GM18520 (cell line): Measurements from ENCODE around the gene SLC27A1.
"Not testable (repeated sequence)": the region's sequence is repeated elsewhere in the genome, so short reads cannot be mapped to it uniquely, and the experiment has no call there.

Experiments used
- ATAC-seq: cut with Tn5 transposase; IDR thresholded peaks from one replicate; pipeline ENCODE4 v1.9.1; 2021; ENCODE audit not compliant: unreplicated experiment

Gene SLC27A1

DNA sequence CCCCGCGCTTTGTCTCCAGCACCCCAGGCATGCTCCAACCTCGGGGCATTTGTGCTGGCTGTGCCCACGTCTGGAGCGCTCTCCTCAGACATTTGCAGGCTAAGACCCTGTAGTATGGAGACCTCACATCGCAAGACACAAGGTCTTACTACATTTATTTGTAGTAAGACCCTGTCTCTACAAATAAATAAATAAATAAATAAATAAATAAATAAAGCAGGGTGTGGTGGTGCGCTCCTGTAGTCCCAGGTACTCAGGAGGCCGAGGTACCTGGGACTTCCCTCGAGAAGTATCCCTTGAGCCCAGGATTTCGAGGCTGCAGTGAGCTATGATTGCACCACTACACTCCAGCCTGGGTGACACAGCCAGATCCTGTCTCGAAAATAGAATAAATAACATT lies 14.2 kb upstream of the SLC27A1 start:
- ATAC-seq: no peak

DNA sequence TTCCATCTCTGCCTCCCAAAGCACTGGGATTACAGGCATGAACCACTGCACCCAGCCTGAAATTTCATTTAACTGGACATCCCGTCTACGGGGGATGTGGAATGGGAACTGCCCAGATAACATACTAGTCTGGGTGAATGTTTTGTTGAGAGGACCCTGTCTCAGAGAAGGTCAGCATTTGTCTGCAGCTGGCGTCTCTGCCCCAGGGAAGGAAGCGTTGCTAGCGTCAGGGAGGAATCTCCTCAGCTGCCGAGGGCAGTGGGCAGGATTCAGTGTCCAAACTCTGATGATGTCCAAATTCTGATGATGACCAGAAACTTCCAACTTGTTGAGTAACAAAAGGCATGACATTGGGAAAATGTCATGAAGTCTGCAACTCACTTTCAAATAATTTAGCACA lies 12.7 kb upstream of the SLC27A1 start:
- no peak for ATAC-seq

DNA sequence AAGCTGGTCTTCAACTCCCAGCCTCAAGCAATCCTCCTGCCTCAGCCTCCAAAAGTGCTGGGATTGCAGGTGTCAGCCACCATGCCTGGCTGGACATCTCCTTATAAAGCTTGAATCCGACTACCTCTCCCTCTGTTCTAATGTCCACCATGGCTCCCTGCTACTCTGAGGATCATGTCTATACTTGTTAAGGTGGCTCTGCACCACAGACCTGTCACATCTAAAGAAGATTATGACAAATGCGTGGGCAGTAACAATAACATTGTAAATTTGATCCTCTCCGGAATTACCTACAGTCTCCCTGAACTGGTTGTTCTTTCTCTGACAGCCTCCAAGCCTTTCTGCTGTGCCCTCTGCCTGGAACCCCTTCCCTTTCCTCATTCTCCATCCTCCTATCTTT lies 11.4 kb upstream of the SLC27A1 start:
- ATAC-seq: no peak

DNA sequence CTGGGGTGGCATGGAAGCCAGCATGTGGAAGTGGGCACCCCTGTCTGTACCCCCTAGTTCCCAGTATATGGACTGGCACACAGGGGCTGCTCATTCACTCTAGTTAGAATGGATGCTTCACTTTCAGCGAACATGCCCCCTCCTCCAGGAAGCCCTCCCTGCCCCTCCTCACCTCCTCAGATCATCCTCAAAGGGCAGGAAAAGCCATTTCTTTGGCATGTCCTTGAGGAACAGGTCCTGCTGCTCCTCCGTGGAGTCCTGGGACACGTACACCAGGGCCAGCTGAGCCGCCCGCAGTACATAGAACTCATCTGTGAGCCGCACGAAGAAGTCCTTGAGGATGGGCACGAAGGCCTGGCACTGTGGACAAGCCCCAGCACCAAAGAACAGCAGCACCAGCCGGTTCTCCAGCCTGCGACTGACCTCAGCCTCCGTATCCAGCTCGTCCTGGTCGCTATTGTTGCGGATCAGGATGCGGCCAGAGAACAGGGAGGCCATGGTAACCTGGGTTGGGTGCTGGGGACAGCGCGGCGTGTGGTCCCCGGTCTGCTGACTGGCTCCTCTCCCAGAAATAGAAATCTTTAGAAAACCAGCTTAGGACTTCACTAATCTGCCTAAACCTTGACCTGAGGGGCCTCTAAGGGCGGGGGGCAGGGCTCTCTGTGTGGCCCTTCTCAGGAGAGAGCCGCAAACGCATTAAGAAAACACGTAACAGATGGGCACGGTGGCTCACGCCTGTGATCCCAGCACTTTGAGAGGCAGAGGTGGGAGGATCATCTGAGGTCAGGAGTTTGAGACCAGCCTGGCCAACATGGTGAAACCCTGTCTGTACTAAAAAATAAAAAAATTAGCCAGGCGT lies 9.7 kb upstream of the SLC27A1 start, which contains the start of gene NXNL1:
Gene NXNL1 (minus strand): TSS at position 555 of the 859 bp plus-strand sequence. CDS start 57 bp downstream, at position 498.
- no peak for ATAC-seq

DNA sequence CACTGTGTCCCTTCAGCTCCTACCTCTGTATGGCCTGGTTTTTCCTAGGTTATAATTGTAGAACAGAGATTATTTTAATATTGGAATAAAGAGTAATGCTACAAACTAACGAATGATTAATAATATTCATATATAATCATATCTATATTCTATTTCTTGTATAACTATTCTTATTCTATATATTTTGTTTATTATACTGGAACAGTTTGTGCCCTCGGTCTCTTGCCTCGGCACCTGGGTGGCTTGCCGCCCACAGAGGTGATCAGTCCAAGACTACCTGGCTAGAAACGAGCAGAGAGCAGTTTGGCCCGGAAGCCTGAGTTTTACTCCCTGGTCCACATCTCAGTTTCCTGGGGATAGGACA lies 3.9 kb upstream of the SLC27A1 start:
- no peak for ATAC-seq

DNA sequence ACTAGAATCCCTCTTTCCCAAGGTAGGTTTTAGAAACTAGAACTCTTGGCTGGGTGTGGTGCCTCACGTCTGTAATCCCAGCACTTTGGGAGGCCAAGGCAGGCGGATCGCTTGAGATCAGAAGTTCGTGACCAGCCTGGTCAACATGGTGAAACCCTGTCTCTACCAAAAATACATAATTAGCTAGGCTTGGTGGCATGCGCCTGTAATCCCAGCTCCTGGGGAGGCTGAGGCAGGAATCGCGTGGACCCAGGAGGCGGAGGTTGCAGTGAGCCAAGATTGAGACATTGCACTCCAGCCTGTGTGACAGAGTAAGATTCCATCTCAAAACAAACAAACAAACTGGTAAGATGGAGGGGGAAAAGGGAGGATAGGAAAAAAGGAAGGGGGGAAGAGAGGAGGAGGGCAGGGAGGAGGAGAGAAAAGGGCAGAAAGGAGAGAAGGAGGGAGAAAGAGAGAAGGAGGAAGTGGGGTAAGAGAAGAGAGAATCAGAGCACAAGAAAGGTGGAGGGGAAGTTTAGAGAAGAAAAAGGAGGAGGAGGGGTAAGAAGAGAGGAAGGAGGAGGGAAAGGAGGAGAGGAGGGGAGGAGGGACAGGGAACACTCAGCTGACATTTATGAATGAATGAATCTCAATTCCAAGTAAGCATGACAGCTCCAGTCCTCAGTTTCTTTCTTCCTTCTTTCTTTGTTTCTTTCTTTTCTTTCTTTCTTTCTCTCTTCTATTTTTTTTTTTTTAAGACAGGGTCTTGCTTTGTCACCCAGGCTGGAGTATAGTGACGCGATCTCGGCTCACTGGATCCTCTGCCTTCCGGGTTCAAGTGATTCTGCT lies 2.6 kb upstream of the SLC27A1 start:
- no peak for ATAC-seq

DNA sequence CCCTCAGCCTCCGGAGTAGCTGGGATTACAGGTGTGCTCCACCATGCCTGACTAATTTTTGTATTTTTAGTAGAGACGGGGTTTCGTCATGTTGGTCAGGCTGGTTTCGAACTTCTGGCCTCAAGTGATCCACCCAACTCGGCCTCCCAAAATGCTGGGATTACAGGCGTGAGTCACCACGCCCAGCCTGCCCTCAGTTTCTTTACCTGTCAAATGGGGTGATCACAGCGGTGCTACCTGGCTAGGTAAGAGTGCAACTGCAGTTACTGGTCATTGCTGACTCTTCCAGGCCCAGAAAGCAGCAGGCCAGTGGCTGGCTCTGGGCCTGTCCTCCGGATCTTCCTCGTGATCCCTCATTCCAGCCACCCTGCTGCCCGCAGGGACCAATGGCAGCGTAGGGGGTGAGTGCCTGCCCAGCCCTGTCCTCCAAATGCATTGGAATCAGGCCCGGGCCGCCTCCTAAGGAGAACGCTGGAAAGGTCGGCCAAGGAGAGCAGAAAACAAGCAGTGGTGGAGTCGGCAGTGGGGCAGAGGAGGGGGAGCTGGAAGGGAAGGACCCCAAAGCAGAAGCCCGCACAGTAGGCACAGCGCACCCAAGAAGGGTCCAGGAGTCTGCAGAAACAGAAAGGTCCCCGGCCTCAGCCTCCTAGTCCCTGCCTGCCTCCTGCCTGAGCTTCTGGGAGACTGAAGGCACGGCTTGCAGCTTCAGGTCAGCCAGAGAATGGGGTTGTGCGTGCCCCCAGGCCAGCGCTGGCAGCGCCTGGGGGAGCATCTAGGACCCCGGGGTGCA lies 1.8 kb upstream of the SLC27A1 start:
- ATAC-seq: no peak

DNA sequence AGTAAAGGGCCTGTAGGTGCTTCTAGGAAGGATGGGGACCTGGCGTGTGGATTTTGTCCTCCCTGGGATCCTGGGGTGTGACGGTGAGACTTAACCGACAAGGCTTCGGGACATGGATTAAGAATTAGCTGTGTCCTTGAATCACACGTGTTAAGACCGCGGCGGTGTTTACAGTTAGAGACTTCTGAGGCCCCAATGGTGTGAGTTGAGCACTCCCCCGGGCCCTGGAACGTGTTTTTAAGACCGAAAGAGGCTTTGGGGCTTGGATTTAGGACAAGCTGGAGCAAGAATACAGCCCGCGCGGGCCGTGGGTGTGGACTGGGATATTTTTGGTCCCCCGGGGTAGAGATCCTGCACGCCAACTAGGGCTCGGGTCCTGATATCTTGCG lies 1.2 kb upstream of the SLC27A1 start:
- no peak for ATAC-seq

DNA sequence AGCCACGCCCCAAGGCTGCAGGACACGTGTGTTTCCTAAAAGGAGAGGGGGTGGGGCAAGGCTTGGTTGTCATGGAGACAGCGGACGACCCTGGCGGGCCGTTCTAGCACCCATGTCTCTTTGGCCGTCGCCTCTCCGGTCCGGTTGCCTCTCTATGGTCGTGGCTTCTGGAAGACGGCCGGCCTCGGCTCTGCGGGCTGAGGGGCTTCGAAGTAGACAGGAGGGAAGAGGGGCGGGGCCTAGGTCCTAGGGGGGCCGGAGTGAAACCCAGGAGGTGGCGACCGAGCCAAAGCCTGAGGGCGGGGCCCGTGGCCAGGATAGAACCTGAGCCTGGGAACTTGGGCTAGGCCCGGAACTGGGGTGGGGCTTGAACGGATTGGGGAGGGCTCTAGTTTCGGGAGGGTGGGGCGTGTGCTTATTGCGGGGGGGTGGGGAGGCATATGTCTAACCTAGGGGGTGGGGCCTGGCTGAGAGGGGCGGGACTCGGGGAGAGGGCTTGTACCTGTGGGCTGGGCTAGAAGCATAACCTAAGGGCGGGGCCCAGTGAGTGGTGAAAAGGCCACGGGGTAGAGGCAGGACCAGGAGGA lies 750 bp upstream of the SLC27A1 start:
- ATAC-seq: peak; percentile 36

DNA sequence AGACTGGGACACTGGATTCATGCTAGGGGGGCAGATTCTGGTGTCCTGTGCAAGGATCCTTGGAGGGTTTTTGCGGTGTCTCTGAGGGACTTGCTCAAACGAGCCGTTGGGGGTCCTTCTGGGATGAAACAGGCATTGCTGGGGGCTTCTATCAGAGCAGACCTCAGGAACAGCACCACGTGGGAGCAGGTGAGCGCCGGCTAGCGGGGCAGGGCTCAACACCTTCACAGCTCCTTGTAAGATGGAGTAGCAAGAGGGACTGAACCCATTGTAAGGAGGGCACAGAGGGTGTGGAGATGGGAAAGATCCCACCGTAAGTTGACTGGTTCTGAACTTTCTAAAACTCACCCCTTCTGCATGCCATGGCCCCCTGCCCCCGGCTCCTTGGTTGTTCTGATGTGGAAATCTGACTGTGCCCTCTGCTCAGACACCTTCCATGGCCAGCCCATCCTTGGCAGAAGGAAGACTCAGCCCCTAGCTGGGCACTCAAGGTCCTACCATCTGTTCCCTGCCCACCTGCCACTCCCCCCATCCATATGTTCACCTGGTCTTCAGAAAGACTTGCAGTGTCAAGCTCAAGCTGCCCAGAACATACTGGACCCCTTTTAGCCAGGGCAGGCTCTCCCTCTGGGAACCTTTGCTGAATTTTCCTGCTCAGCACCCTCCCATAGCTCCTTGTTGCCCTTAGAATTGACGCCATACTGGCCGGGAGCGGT lies 1.2 kb downstream of the SLC27A1 start:
- no peak for ATAC-seq

DNA sequence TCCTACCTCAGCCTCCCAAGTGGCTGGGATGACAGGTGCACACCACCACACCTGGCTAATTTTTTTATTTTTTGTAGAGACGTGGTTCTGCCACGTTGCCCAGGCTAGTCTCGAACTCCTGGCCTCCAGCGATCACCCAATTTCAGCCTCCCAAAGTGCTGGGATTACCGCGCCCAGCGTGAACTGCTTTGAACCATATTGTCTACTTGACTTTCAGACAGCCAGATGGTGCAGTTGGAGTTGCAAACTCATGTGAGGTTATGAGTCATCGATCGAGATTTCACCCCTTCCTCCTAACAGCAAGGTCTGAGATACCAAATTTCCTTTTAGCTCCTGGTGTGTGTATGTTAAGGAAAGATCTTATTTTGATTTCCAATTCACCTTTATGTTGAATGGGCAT lies 2.7 kb downstream of the SLC27A1 start:
- ATAC-seq: no peak

DNA sequence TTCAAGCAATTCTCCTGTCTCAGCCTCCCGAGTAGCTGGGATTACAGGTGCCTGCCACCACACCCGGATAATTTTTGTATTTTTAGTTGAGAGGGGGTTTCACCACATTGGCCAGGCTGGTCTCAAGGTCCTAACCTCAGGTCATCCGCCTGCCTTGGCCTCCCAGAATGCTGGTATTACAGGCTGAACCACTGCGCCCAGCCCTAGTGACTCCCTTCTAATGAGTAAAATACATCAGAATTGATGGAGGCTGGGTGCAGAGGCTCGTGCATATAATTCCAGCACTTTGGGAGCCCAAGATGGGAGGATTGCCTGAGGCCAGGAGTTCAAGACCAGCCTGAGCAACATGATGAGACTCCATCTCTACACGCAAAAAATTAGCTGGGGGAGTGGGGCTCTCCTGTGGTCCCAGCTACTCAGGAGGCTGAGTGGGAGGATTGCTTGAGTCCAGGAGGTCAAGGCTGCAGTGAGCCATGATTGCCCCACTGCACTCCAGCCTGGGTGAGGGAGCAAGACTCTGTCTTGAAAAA lies 4.8 kb downstream of the SLC27A1 start:
- ATAC-seq: not testable (repeated sequence)

DNA sequence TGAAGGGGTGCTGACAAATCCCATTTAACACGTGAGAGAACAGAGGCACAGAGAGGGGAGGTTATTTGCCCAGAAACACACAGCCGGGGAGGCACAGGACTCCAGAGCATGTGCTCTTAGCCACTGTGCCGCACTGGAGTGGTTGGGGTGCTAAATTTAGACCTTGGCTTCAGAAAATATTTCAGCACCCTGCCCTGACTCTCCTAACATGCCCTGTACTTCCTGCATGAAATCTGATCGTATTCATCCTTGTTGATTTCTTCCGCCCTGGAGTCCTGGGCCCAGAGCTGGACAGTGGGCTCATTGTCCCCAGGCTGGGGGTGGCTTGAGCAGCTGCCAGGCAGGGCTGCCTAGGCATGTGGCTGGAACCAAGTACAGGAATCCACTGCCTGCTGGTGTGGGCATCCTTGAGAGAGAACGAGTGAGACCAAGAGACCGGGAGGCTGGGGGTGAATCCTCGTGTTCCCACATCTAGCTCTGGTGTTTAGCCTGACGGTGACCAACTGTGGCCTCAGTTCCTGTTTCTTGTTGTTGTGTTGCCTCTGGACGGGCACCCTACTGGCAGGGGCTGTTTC lies 5.3 kb downstream of the SLC27A1 start:
- ATAC-seq: no peak

DNA sequence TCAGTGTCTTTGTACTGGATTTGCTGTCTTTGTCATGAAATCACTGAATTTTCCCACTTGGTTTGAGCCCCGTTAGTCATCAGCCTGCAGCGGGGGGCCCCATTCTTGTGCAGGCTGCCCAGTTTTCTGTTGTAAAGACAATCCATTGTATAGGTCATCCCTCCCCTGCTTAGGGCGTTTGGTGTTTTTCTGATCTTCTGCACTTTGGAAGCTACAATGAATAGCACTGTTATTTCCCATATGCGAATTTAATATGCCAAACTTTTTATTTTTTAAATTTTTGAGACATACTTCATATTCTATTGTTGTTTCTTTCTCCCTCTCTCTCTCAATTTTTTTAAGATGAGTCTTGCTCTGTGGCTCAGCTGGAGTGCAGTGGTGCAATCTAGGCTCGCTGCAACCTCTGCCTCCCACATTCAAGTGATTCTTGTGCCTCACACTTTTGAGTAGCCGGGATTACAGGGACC lies 9.0 kb downstream of the SLC27A1 start:
- no peak for ATAC-seq

DNA sequence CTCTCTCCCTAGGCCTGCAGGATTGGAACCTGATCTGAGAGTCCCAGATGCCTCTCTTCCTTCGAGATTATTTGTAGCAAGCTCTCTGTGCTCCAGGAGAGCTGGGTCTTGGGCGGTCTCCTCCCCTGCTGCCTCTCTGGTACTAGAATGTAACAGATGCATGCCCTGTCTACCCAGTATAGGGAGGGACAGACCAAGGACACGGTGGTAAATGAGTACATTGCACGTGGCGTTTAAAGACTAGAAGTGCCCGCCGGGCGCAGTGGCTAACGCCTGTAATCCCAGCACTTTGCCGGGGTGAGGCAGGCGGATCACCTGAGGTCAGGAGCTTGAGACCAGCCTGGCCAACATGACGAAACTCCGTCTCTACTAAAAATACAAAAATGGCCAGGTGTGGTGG lies 11.7 kb downstream of the SLC27A1 start:
- no peak for ATAC-seq

DNA sequence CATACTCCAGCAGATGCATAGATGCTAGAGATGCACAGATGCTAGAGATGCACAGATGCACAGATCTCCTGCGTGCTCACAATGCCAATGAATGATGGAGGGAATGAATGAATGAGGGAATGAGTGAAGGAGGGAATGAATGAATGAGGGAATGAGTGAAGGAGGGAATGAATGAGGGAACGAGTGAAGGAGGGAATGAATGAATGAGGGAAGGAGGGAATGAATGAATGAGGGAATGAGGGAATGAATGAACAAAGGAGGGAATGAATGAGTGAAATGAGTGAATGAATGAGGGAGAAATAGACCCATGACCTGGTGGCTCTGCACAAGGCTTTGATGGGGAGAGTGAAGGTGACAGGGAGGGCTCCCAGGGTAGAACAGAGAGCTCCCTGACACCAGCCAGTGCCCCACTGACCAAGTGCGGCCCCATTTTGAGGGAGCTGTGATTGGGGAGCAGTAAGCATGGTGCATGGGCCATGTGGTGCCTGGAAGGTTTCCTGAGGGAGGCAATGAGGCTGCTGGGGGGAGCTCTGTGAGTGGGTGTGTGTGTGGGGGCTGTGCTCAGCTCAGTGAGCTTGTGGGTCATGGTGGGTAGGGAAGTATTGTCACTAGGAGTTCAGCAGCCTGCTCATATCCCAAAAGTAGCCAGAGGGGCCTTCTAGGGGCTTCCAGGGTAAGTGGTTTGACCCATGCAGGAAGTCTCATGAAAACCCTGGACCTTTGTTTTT lies 12.7 kb downstream of the SLC27A1 start:
- no peak for ATAC-seq

DNA sequence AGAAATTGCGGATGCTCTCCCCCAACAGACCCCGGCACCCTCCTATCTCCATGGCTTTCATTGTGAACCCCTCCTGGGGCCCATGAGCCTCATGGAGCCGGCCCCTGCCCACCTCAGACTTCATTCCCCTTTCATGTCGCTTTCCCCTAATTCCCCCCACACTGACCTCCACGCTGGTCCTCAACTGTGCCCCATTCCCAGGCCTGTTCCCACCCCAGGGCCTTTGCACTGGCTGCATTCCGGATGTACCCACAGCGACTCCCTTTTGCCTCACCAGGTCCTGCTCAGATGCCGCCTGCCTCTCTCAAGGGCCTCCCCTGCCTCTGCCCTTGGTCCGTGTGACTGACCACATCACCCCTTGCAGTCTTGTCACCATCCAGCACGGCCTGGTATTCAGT lies 13.3 kb downstream of the SLC27A1 start:
- no peak for ATAC-seq

DNA sequence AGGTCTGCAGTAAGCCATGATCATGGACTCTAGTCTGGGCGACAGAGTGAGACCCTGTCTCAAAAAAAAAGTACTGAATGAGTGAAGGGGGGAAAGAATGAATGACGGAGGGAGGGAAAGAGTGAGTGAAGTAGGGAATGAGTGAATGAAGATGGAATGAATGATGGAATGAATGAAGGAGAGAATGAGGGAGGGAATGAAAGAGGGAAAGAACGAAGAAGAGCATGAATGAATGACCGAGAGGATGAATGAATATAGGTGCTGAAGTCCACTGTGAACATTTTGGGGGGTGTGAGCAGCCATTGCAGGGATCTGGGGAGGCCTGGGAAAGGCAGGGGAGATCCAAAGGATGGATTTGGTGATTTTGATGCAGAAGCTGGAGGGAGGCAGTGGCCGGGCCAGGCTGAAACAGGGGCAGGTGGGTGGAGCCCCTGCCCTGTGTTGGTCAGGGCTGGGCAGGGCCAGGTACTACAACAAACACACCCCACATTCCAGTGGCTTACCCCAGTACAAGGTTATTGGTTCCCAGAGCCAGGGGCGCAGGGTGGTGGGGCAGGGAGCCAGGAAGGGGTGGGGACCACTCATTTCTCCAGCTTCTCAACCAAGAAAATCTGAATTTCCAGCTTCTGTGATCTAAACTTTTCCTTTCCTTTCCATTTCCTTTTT lies 14.3 kb downstream of the SLC27A1 start:
- ATAC-seq: no peak
